Effector CD4-positive, alpha-beta T cell (primary cell): Measurements from ENCODE around the gene TBC1D1.

ENCODE experiments used
- DNase-seq: peaks from one replicate; pipeline ENCODE4 v3.0.0-alpha.2; 2020

Gene TBC1D1

GRCh38 chr4:38178392-38178995, 287.6 kb downstream of the TBC1D1 start:
- no peak for DNase-seq

GRCh38 chr4:38179690-38180377, 288.9 kb downstream of the TBC1D1 start:
- DNase-seq: peak; percentile 62

GRCh38 chr4:38180456-38180855, 289.6 kb downstream of the TBC1D1 start:
- DNase-seq: no peak

- no peak for DNase-seq
Measured at GRCh38 chr4:38181286-38181685, 290.4 kb downstream of the TBC1D1 start.

GRCh38 chr4:38182334-38182998, 291.6 kb downstream of the TBC1D1 start:
- no peak for DNase-seq

- no peak for DNase-seq
Measured at GRCh38 chr4:38184404-38184803, 293.5 kb downstream of the TBC1D1 start.

GRCh38 chr4:38185406-38186144, 294.7 kb downstream of the TBC1D1 start:
- no peak for DNase-seq

- no peak for DNase-seq
Measured at GRCh38 chr4:38188136-38188535, 297.3 kb downstream of the TBC1D1 start.

- DNase-seq: no peak
Measured at GRCh38 chr4:38188631-38189101, 297.8 kb downstream of the TBC1D1 start.
